Measurements from ENCODE around the gene TMEM130.

TMEM130 gene

GRCh38 chr7:98810153-98810802 is 59.5 kb downstream of the TMEM130 start:
- peak overlapping the region in 2 of 3 experiments; percentile 63 to 77 for H3K27ac Mint-ChIP-seq
- peaks cover 17% of the 10 kb centered on the region for H3K27me3 Mint-ChIP-seq (ENCODE audit: low read depth)
- H3K4me3 Mint-ChIP-seq: no peak overlapping the region
- peaks cover 4% of the 10 kb centered on the region for H3K36me3 Mint-ChIP-seq (ENCODE audit: low read depth)
- peaks cover 18% of the 10 kb centered on the region for H3K9me3 Mint-ChIP-seq
- no peak for TF ChIP-seq CTCF (IDR thresholded peaks at IDR 0.05; ENCODE audit: unreplicated experiment in 3 of 3)
- H3K4me1 Mint-ChIP-seq: peaks cover 11% of the 10 kb centered on the region

GRCh38 chr7:98808751-98809460 is 60.9 kb downstream of the TMEM130 start:
- Mint-ChIP-seq H3K27me3 (ENCODE audit: low read depth) (peaks cover 7% of the 10 kb centered on the region), H3K4me3 (no peak overlapping the region), H3K27ac (no peak overlapping the region), H3K9me3 (peaks cover 18% of the 10 kb centered on the region), H3K36me3 (ENCODE audit: low read depth) (peaks cover 4% of the 10 kb centered on the region), H3K4me1 (peaks cover 11% of the 10 kb centered on the region)
- TF ChIP-seq CTCF (IDR thresholded peaks at IDR 0.05; ENCODE audit: unreplicated experiment in 3 of 3): no peak

GRCh38 chr7:98807068-98808048 is 62.5 kb downstream of the TMEM130 start:
- Mint-ChIP-seq H3K9me3 (peaks cover 18% of the 10 kb centered on the region), H3K36me3 (ENCODE audit: low read depth) (peaks cover 4% of the 10 kb centered on the region), H3K27me3 (ENCODE audit: low read depth) (peaks cover 4% of the 10 kb centered on the region), H3K4me1 (peaks cover 16% of the 10 kb centered on the region), H3K27ac (peak overlapping the region in 2 of 3 experiments; percentile 10 to 36), H3K4me3 (no peak overlapping the region)
- TF ChIP-seq CTCF (IDR thresholded peaks at IDR 0.05; ENCODE audit: unreplicated experiment in 3 of 3): no peak

GRCh38 chr7:98805956-98806838 is 63.6 kb downstream of the TMEM130 start:
- Mint-ChIP-seq H3K27me3 (ENCODE audit: low read depth) (peaks cover 4% of the 10 kb centered on the region), H3K4me3 (no peak overlapping the region), H3K27ac (no peak overlapping the region), H3K36me3 (ENCODE audit: low read depth) (peaks cover 2% of the 10 kb centered on the region), H3K4me1 (peaks cover 16% of the 10 kb centered on the region), H3K9me3 (peaks cover 17% of the 10 kb centered on the region)
- no peak for TF ChIP-seq CTCF (IDR thresholded peaks at IDR 0.05; ENCODE audit: unreplicated experiment in 3 of 3)

- Mint-ChIP-seq H3K27me3 (ENCODE audit: low read depth) (no peaks in the 10 kb centered on the region), H3K4me3 (no peak overlapping the region), H3K27ac (no peak overlapping the region), H3K9me3 (peaks cover 9% of the 10 kb centered on the region), H3K4me1 (peaks cover 11% of the 10 kb centered on the region), H3K36me3 (ENCODE audit: low read depth) (no peaks in the 10 kb centered on the region)
- TF ChIP-seq CTCF (IDR thresholded peaks at IDR 0.05; ENCODE audit: unreplicated experiment in 3 of 3): no peak
Observed at GRCh38 chr7:98802781-98803110, 67.1 kb downstream of the TMEM130 start.
